ENCODE results near the gene VCL. TPM values are rescaled to one million over a fixed set of nuclear protein-coding genes. Genes with fewer than 3 reads are reported as not detected.

The VCL gene
- total and polyA plus RNA-seq, 9 of the 15 experiments (the other 6 are each of a cell fraction or from before 2014, with no cell fraction given): 29.8 to 186 (median 76.4) TPM

- in situ Hi-C loops (cut with MboI) (no loop called here), intact Hi-C loops (cut with micrococcal nuclease) (no loop called here)
- TF ChIP-seq SNAPC5 (CRISPR knock-in tag; IDR thresholded peaks at IDR 0.05) (no peak), FOXP1 (CRISPR knock-in tag; IDR thresholded peaks at IDR 0.05) (no peak), NEUROD1 (IDR thresholded peaks at IDR 0.05; ENCODE audit: borderline replicate concordance, low read depth, low read length, partially characterized antibody) (no peak), ZSCAN32 (CRISPR knock-in tag; IDR thresholded peaks at IDR 0.05) (no peak), VEZF1 (CRISPR knock-in tag; IDR thresholded peaks at IDR 0.05) (no peak), SMARCA4 (IDR thresholded peaks at IDR 0.05) (no peak), RBFOX2 (IDR thresholded peaks at IDR 0.05; ENCODE audit: low read depth, low read length) (no peak), HNRNPL (IDR thresholded peaks at IDR 0.05; ENCODE audit: low read depth, low read length) (no peak), BRCA1 (IDR thresholded peaks at IDR 0.05) (no peak), BRCA1 (CRISPR knock-in tag; IDR thresholded peaks at IDR 0.05) (no peak), PHB2 (IDR thresholded peaks at IDR 0.05; ENCODE audit: low read depth) (no peak)
- H3K9me3 ChIP-seq (replicated peaks; ENCODE audit: control insufficient read depth, insufficient read depth, low read depth, low read length): no peaks in the 10 kb centered on the region
- BruUV-seq (replicated peaks): no TSS peak
- H3K4me1 ChIP-seq (replicated peaks in 1 of 2; ENCODE audit: control insufficient read depth in 2 of 2, insufficient read depth in 2 of 2, low read length in 2 of 2): no peaks in the 10 kb centered on the region
- no peaks in the 10 kb centered on the region for H3K27me3 ChIP-seq (ENCODE audit: control insufficient read depth in 2 of 2, insufficient read depth in 2 of 2, low read length in 2 of 2)
- CTCF ChIA-PET (ENCODE audit: low intra/inter-chr PET ratio): no interaction called here
- H3K9ac ChIP-seq (ENCODE audit: insufficient read depth in 1 of 2, low read depth in 2 of 2, low read length in 2 of 2): no peak overlapping the region
- H2AFZ ChIP-seq (ENCODE audit: low read depth, low read length): no peak overlapping the region
- 97% methylated on average over 11 of the region's 11 CpGs for WGBS (ENCODE audit: insufficient coverage, low coverage, missing lambda C conversion rate)
- POLR2A ChIA-PET: interaction anchor here (0.6 to 1.7 kb wide), 10 partner anchors 9 to 960 kb away, joined by 3 to 8 read pairs (median 3); partner anchors contain the start of genes ADK and AP3M1
- no peak overlapping the region for H3K4me2 ChIP-seq (ENCODE audit: insufficient read depth, low read length)
- DNase-seq (ENCODE audit: extremely low read depth in 1 of 4, low spot score in 3 of 4): no peak
- H3K9me1 ChIP-seq (ENCODE audit: control insufficient read depth, insufficient read depth, low read length): no peaks in the 10 kb centered on the region
- H3K4me3 ChIP-seq: no peak overlapping the region
- peaks cover 90% of the 10 kb centered on the region for H3K36me3 ChIP-seq (ENCODE audit: control insufficient read depth, insufficient read depth, low read length)
- no peak overlapping the region for H3K27ac ChIP-seq (ENCODE audit: extremely low read depth, low read depth, low read length)
- no peak for ATAC-seq
- H3K79me2 ChIP-seq (ENCODE audit: control insufficient read depth, insufficient read depth, low read length): no peaks in the 10 kb centered on the region
- H4K20me1 ChIP-seq (replicated peaks; ENCODE audit: control insufficient read depth, insufficient read depth, low read length): no peaks in the 10 kb centered on the region
- no peak for FAIRE-seq
These were observed 136.3 kb downstream of the VCL start for GRCh38 chr10:74133923-74134820.

Measured in K562 (cell line).